RWPE2 (cell line): ENCODE results near the gene ANO1.
A peak's percentile ranks its signal among the peaks of the same experiment; 100 is the strongest.

Experiments used
- ATAC-seq: fragments of 200-7000 bp; cut with Tn5 transposase; 3 replicates; pipeline ENCODE4 v1.9.1; 2021; ENCODE audit warnings: low read depth
- DNase-seq: peaks from one replicate; pipeline ENCODE4 v3.0.0-alpha.2; 2020; ENCODE audit warnings: low spot score
- H3K27ac ChIP-seq: fragments of 450-650 bp; 2 replicates; pipeline ENCODE4 v1.5.1; 2017; ENCODE audit warnings: mild to moderate bottlenecking; ENCODE audit not compliant: poor library complexity, severe bottlenecking
- H3K27me3 ChIP-seq: fragments of 250-450 bp; sonication (Bioruptor Pico); 2 replicates; pipeline ENCODE4 v1.5.1; 2021; ENCODE audit warnings: mild to moderate bottlenecking, moderate library complexity; ENCODE audit not compliant: insufficient read depth, poor library complexity, severe bottlenecking
- H3K36me3 ChIP-seq: fragments of 250-450 bp; sonication (Bioruptor Pico); 2 replicates; pipeline ENCODE4 v1.5.1; 2020; ENCODE audit warnings: low read depth, mild to moderate bottlenecking, moderate library complexity
- H3K4me1 ChIP-seq: fragments of 250-450 bp; sonication (Bioruptor Pico); 2 replicates; pipeline ENCODE4 v1.5.1; 2021; ENCODE audit warnings: mild to moderate bottlenecking, moderate library complexity; ENCODE audit not compliant: insufficient read depth, poor library complexity, severe bottlenecking
- H3K4me3 ChIP-seq: fragments of 250-450 bp; sonication (Bioruptor Pico); 2 replicates; pipeline ENCODE4 v1.5.1; 2021; ENCODE audit warnings: mild to moderate bottlenecking, moderate library complexity; ENCODE audit not compliant: severe bottlenecking
- H3K9me3 ChIP-seq: fragments of 250-450 bp; sonication (Bioruptor Pico); 2 replicates; pipeline ENCODE4 v1.5.1; 2021; ENCODE audit warnings: mild to moderate bottlenecking, moderate library complexity; ENCODE audit not compliant: severe bottlenecking
- CTCF ChIP-seq: fragments of 450-650 bp; IDR thresholded peaks from one replicate; pipeline ENCODE4 v1.5.1; 2017; ENCODE audit warnings: mild to moderate bottlenecking, moderate library complexity; ENCODE audit not compliant: poor library complexity, severe bottlenecking

ANO1 gene

GRCh38 chr11:70186420-70186819 lies 108.3 kb downstream of the ANO1 start:
- no peaks in the 10 kb centered on the region for H3K27me3 ChIP-seq
- H3K4me1 ChIP-seq: no peaks in the 10 kb centered on the region
- H3K9me3 ChIP-seq: no peaks in the 10 kb centered on the region
- H3K27ac ChIP-seq: no peak overlapping the region
- no peak overlapping the region for H3K4me3 ChIP-seq
- no peak for DNase-seq
- no peak for TF ChIP-seq CTCF
- H3K36me3 ChIP-seq: no peaks in the 10 kb centered on the region
- ATAC-seq: no peak

- no peaks in the 10 kb centered on the region for H3K9me3 ChIP-seq
- ATAC-seq (no peak), DNase-seq (no peak)
- H3K4me1 ChIP-seq: no peaks in the 10 kb centered on the region
- H3K4me3 ChIP-seq: no peak overlapping the region
- TF ChIP-seq CTCF: no peak
- no peak overlapping the region for H3K27ac ChIP-seq
- no peaks in the 10 kb centered on the region for H3K36me3 ChIP-seq
- no peaks in the 10 kb centered on the region for H3K27me3 ChIP-seq
Observed at GRCh38 chr11:70186936-70187335, 108.8 kb downstream of the ANO1 start.

- H3K4me1 ChIP-seq: no peaks in the 10 kb centered on the region
- DNase-seq (no peak), ATAC-seq (no peak)
- H3K9me3 ChIP-seq: no peaks in the 10 kb centered on the region
- no peaks in the 10 kb centered on the region for H3K27me3 ChIP-seq
- H3K4me3 ChIP-seq: no peak overlapping the region
- TF ChIP-seq CTCF: no peak
- no peaks in the 10 kb centered on the region for H3K36me3 ChIP-seq
- H3K27ac ChIP-seq: no peak overlapping the region
Observed at GRCh38 chr11:70187771-70188170, 109.7 kb downstream of the ANO1 start.

GRCh38 chr11:70189622-70190021 lies 111.5 kb downstream of the ANO1 start:
- no peaks in the 10 kb centered on the region for H3K9me3 ChIP-seq
- H3K27me3 ChIP-seq: no peaks in the 10 kb centered on the region
- H3K27ac ChIP-seq: no peak overlapping the region
- no peak for DNase-seq
- no peak overlapping the region for H3K4me3 ChIP-seq
- TF ChIP-seq CTCF: no peak
- no peaks in the 10 kb centered on the region for H3K4me1 ChIP-seq
- no peak for ATAC-seq
- no peaks in the 10 kb centered on the region for H3K36me3 ChIP-seq

DNA sequence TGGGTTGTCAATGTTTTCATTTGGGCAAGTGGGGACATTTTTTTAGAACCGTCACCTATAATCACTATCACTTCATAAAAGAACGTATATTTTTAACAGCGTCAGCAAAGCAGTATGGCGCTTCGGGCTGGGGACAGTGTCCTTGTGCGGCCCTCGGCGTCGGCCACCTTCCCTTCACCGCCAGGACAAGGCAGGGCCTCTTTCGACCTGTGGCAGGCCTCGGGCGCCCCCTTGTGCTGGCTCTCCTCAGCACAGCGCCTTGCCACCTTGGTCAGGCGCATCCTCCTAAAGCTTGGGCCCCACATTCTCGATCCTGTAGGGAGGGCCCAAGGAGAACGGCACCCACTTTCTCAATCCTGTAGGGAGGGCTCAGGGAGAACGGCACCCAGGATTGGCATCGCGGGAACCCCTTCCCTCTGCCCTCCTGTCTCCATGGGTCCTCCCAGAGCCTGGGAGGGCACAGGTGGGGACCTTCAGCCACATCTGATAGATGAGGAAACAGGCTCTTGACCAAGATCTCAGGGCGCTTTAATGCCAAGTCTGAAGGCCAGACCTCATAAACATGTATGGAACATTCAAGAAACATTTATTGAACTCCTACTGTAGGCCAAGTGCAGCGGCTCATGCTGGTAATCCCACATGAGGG lies 113.5 kb downstream of the ANO1 start:
- Histone ChIP-seq H3K4me3 (no peak overlapping the region), H3K9me3 (no peaks in the 10 kb centered on the region), H3K36me3 (no peaks in the 10 kb centered on the region), H3K27me3 (no peaks in the 10 kb centered on the region), H3K4me1 (no peaks in the 10 kb centered on the region), H3K27ac (no peak overlapping the region)
- peak; percentile 81 for ATAC-seq
- no peak for DNase-seq
- TF ChIP-seq CTCF: peak; percentile 89
